GM18526 (cell line): Measurements from ENCODE around the gene ZNF281.
A peak's percentile ranks its signal among the peaks of the same experiment; 100 is the strongest.

Source experiments
- POLR2A ChIP-seq: IDR thresholded peaks from 3 replicates; pipeline ENCODE4 v1.6.1; 2011; ENCODE audit not compliant: insufficient read length; ENCODE audit errors: extremely low read depth

Gene ZNF281

GRCh38 chr1:200409761-200410565, at the start of gene ZNF281:
ZNF281 (minus strand) TSS chr1:200410036; CDS start chr1:200409705, 331 bp downstream.
- peak; percentile 63 for TF ChIP-seq POLR2A

- TF ChIP-seq POLR2A: no peak
Observed at GRCh38 chr1:200458780-200459179, 48.9 kb upstream of the ZNF281 start.

GRCh38 chr1:200457810-200458209, 48.0 kb upstream of the ZNF281 start:
- no peak for TF ChIP-seq POLR2A

GRCh38 chr1:200454425-200454824, 44.6 kb upstream of the ZNF281 start:
- TF ChIP-seq POLR2A: no peak

GRCh38 chr1:200453553-200453905, 43.7 kb upstream of the ZNF281 start:
- no peak for TF ChIP-seq POLR2A

GRCh38 chr1:200452850-200453552, 43.2 kb upstream of the ZNF281 start:
- TF ChIP-seq POLR2A: no peak

GRCh38 chr1:200448034-200448762, 38.4 kb upstream of the ZNF281 start:
- TF ChIP-seq POLR2A: no peak

GRCh38 chr1:200445213-200445612, 35.4 kb upstream of the ZNF281 start:
- TF ChIP-seq POLR2A: no peak

GRCh38 chr1:200444478-200444877, 34.6 kb upstream of the ZNF281 start:
- no peak for TF ChIP-seq POLR2A

GRCh38 chr1:200443860-200444259, 34.0 kb upstream of the ZNF281 start:
- no peak for TF ChIP-seq POLR2A

- TF ChIP-seq POLR2A: no peak
Observed at GRCh38 chr1:200442537-200443156, 32.8 kb upstream of the ZNF281 start.

- TF ChIP-seq POLR2A: no peak
Observed at GRCh38 chr1:200442023-200442422, 32.2 kb upstream of the ZNF281 start.

GRCh38 chr1:200438911-200439310, 29.1 kb upstream of the ZNF281 start:
- TF ChIP-seq POLR2A: no peak

- TF ChIP-seq POLR2A: no peak
Observed at GRCh38 chr1:200437556-200438203, 27.8 kb upstream of the ZNF281 start.

- no peak for TF ChIP-seq POLR2A
Observed at GRCh38 chr1:200437088-200437487, 27.3 kb upstream of the ZNF281 start.
